Neuronal stem cell (in vitro differentiated cells): ENCODE data around the gene VEGFB.

Experiments
- DNase-seq: peaks from one replicate; pipeline ENCODE4 v3.0.0-alpha.2; 2013; ENCODE audit warnings: low spot score
- H2AFZ ChIP-seq: one replicate; pipeline ENCODE4 v1.6.1; 2013; ENCODE audit warnings: mild to moderate bottlenecking, low read length, inconsistent platforms
- H2AK5ac ChIP-seq: 2 replicates; pipeline ENCODE4 v1.6.1; 2013; ENCODE audit warnings: low read depth, mild to moderate bottlenecking, inconsistent platforms, low read length, moderate library complexity, mixed read lengths
- H2BK120ac ChIP-seq: 2 replicates; pipeline ENCODE4 v1.6.1; 2013; ENCODE audit warnings: low read depth, mild to moderate bottlenecking, inconsistent platforms, low read length, moderate library complexity, mixed read lengths
- H2BK12ac ChIP-seq: one replicate; pipeline ENCODE4 v1.6.1; 2013; ENCODE audit warnings: low read length, inconsistent platforms
- H2BK15ac ChIP-seq: 2 replicates; pipeline ENCODE4 v1.6.1; 2013; ENCODE audit warnings: mild to moderate bottlenecking, low read length, inconsistent platforms, mixed read lengths
- H2BK5ac ChIP-seq: one replicate; pipeline ENCODE4 v1.6.1; 2013; ENCODE audit warnings: inconsistent platforms, mild to moderate bottlenecking, low read length, moderate library complexity
- H3K14ac ChIP-seq: one replicate; pipeline ENCODE4 v1.6.1; 2013; ENCODE audit warnings: low read length, inconsistent platforms
- H3K18ac ChIP-seq: 2 replicates; pipeline ENCODE4 v1.6.1; 2013; ENCODE audit warnings: low read length, inconsistent platforms
- H3K23ac ChIP-seq: 2 replicates; pipeline ENCODE4 v1.6.1; 2013; ENCODE audit warnings: low read depth, mild to moderate bottlenecking, mixed read lengths, low read length, inconsistent platforms; ENCODE audit not compliant: poor library complexity
- H3K27ac ChIP-seq: replicated peaks from 3 replicates; pipeline ENCODE4 v1.5.1; 2013; ENCODE audit warnings: low read length, inconsistent platforms
- H3K27me3 ChIP-seq, 3 experiments: 2 replicates each; pipeline ENCODE4 v1.6.1; 2013; ENCODE audit warnings: low read length in 3 of 3, mild to moderate bottlenecking in 2 of 3, inconsistent platforms in 1 of 3, low read depth in 1 of 3, mixed read lengths in 1 of 3, moderate library complexity in 1 of 3; ENCODE audit not compliant: control insufficient read depth in 3 of 3, insufficient read depth in 3 of 3
- H3K36me3 ChIP-seq, 2 donors: replicated peaks in 1 of 2; 2 replicates each; pipeline ENCODE4 v1.6.1; 2013; ENCODE audit warnings: low read length in 2 of 2; ENCODE audit not compliant: control insufficient read depth in 2 of 2, insufficient read depth in 2 of 2
- H3K4ac ChIP-seq: 2 replicates; pipeline ENCODE4 v1.6.1; 2013; ENCODE audit warnings: inconsistent platforms, mild to moderate bottlenecking, low read length, moderate library complexity
- H3K4me1 ChIP-seq, 2 donors: 1 replicate in 1 of 2; 2 replicates in 1 of 2; pipeline ENCODE4 v1.6.1; 2013; ENCODE audit warnings: low read length in 2 of 2, low read depth in 1 of 2; ENCODE audit not compliant: control insufficient read depth in 2 of 2, insufficient read depth in 1 of 2
- H3K4me2 ChIP-seq: one replicate; pipeline ENCODE4 v1.6.1; 2013; ENCODE audit warnings: mild to moderate bottlenecking, low read length, inconsistent platforms; ENCODE audit not compliant: insufficient read depth, poor library complexity, severe bottlenecking
- H3K4me3 ChIP-seq, 2 donors: 2 replicates each; pipeline ENCODE4 v1.5.1; 2013; ENCODE audit warnings: low read length in 2 of 2, mild to moderate bottlenecking in 2 of 2, inconsistent platforms in 1 of 2, moderate library complexity in 1 of 2
- H3K79me1 ChIP-seq: one replicate; pipeline ENCODE4 v1.6.1; 2013; ENCODE audit warnings: low read depth, mild to moderate bottlenecking, inconsistent platforms, low read length, moderate library complexity
- H3K9ac ChIP-seq: one replicate; pipeline ENCODE4 v1.6.1; 2013; ENCODE audit warnings: mild to moderate bottlenecking, low read depth, low read length, inconsistent platforms; ENCODE audit not compliant: poor library complexity
- H3K9me3 ChIP-seq, 2 donors: replicated peaks in 1 of 2; 2 replicates each; pipeline versions ENCODE3 to v1.6.1; 2013; ENCODE audit warnings: low read length in 2 of 2, mild to moderate bottlenecking in 2 of 2, inconsistent platforms in 1 of 2, low read depth in 1 of 2, mixed read lengths in 1 of 2, moderate library complexity in 1 of 2; ENCODE audit not compliant: control insufficient read depth in 2 of 2, insufficient read depth in 1 of 2
- H4K8ac ChIP-seq: one replicate; pipeline ENCODE4 v1.6.1; 2013; ENCODE audit warnings: low read depth, mild to moderate bottlenecking, inconsistent platforms, low read length, moderate library complexity
- H4K91ac ChIP-seq: one replicate; pipeline ENCODE4 v1.6.1; 2013; ENCODE audit warnings: low read length, low read depth, mild to moderate bottlenecking, inconsistent platforms; ENCODE audit not compliant: poor library complexity
- WGBS, 2 donors: extraction: QIAGEN DNeasy Blood & Tissue Kit; methylation state at CpG; one replicate each; pipeline ENCODE4 v1.1.7; 2013; ENCODE audit warnings: missing lambda C conversion rate in 2 of 2, mixed read lengths in 1 of 2; ENCODE audit not compliant: insufficient read length in 2 of 2, insufficient replicate concordance in 1 of 2; ENCODE audit errors: extremely low coverage in 2 of 2; 5-methylcytosine and 5-hydroxymethylcytosine counted together

VEGFB gene

DNA sequence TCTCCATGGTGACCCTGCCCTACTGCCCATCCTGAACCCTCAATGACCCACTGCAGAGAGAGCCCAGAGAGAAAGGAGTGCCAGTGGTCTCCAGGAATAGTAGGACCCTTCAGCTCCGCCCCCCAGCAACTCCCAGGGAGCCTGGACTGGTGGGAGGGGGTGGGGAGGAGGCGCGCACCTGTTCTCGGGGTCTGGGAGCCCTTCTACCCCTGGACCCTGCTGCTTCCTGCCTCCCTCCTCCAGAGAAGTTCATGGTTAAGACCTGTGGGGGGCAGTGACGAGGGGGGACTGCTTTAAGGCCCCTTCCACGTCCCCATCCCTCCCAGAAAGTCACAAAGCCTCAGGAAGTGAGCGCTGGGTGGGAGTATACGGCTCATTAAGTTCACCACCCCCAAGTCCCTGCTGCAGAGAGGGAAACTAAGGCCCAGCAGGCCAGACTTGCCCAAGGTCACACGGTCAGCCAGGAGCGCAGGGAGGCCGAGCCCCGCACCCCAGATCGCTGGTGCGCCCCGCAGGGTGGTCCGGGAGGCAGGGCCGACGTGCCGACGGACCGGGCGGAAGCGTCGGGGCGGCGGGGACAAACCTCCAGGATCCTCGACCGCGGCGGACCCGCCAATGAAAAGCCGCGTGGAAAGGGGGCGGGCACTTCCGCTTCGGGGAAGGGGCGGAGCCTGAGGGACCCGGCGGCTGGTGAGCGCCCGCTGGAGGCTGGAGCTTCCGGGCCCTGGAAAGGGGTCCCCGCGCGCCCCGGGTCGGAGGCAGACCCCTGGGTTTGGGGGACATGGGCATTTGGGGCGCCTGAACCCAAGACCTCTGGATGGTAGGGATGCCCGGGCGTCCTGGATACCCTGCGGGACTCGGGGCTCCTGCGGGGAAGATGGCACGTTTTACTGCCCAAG lies 8.5 kb upstream of the VEGFB start, which contains the start of the genes NUDT22 and TRPT1:
Gene NUDT22 (plus strand): TSS at position 667 of the 899 bp plus-strand sequence. CDS start 379 bp downstream, outside the sequence.
Gene TRPT1 (minus strand): TSS at position 579 of the 899 bp plus-strand sequence. CDS start 326 bp downstream, at position 253.
- WGBS, 2 donors: no CpG with 5 or more reads among the region's 54 CpGs
- Histone ChIP-seq H3K14ac (peak within 1 kb of the TSS; percentile 60), H2BK15ac (peak within 1 kb of the TSS; percentile 72), H2AK5ac (peak within 1 kb of the TSS; percentile 100), H3K36me3 (peaks cover 8 to 24% of the 10 kb centered on the region in 2 donors), H3K4me3 (peak within 1 kb of the TSS; percentile 88 to 91), H4K91ac (peak within 1 kb of the TSS; percentile 76), H4K8ac (peak within 1 kb of the TSS; percentile 48), H2BK5ac (peak within 1 kb of the TSS; percentile 89), H3K4me1 (peaks cover 14 to 23% of the 10 kb centered on the region in 2 donors), H3K79me1 (peaks cover 5% of the 10 kb centered on the region), H3K9me3 (no peaks in the 10 kb centered on the region), H2AFZ (peak within 1 kb of the TSS; percentile 89), H3K18ac (peak within 1 kb of the TSS; percentile 97), H2BK12ac (peak within 1 kb of the TSS; percentile 96), H3K27ac (peak within 1 kb of the TSS; percentile 43), H3K27me3 (peaks cover 0 to under 1% (median 0%) of the 10 kb centered on the region in 3 experiments), H3K23ac (peak within 1 kb of the TSS; percentile 94), H3K9ac (peak within 1 kb of the TSS; percentile 97), H2BK120ac (no peak within 1 kb of the TSS), H3K4me2 (peak within 1 kb of the TSS; percentile 99), H3K4ac (no peak within 1 kb of the TSS)
- peak; percentile 84 for DNase-seq

DNA sequence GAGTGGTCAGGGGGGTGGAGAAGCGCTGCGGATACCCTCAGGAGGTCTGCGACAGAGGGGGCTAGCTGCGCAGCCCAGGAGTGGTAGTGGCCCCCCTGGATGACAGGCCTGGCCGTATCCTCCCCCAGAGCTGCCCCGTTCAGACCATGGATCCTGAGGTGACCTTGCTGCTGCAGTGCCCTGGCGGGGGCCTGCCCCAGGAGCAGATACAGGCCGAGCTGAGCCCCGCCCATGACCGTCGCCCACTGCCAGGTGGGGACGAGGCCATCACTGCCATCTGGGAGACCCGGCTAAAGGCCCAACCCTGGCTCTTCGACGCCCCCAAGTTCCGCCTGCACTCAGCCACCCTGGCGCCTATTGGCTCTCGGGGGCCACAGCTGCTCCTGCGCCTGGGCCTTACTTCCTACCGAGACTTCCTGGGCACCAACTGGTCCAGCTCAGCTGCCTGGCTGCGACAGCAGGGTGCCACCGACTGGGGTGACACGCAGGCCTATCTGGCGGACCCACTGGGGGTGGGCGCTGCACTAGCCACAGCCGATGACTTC lies 7.8 kb upstream of the VEGFB start:
- WGBS, 2 donors: no CpG with 5 or more reads among the region's 26 CpGs
- Histone ChIP-seq H2BK120ac (no peak overlapping the region), H2BK5ac (peak overlapping the region; percentile 89), H4K8ac (peak overlapping the region; percentile 48), H3K4me1 (peaks cover 17 to 25% of the 10 kb centered on the region in 2 donors), H3K79me1 (peaks cover 5% of the 10 kb centered on the region), H3K27ac (no peak overlapping the region), H4K91ac (peak overlapping the region; percentile 76), H2BK12ac (peak overlapping the region; percentile 96), H2BK15ac (peak overlapping the region; percentile 72), H3K4me3 (peak overlapping the region; percentile 88 to 91), H3K23ac (peak overlapping the region; percentile 94), H2AK5ac (peak overlapping the region; percentile 100), H3K4ac (no peak overlapping the region), H3K36me3 (peaks cover 8 to 21% of the 10 kb centered on the region in 2 donors), H3K14ac (peak overlapping the region; percentile 60), H3K18ac (peak overlapping the region; percentile 97), H3K4me2 (peak overlapping the region; percentile 99), H3K9ac (peak overlapping the region; percentile 94), H3K9me3 (no peaks in the 10 kb centered on the region), H3K27me3 (peaks cover 0 to 4% (median 0%) of the 10 kb centered on the region in 3 experiments), H2AFZ (peak overlapping the region; percentile 89)
- no peak for DNase-seq

DNA sequence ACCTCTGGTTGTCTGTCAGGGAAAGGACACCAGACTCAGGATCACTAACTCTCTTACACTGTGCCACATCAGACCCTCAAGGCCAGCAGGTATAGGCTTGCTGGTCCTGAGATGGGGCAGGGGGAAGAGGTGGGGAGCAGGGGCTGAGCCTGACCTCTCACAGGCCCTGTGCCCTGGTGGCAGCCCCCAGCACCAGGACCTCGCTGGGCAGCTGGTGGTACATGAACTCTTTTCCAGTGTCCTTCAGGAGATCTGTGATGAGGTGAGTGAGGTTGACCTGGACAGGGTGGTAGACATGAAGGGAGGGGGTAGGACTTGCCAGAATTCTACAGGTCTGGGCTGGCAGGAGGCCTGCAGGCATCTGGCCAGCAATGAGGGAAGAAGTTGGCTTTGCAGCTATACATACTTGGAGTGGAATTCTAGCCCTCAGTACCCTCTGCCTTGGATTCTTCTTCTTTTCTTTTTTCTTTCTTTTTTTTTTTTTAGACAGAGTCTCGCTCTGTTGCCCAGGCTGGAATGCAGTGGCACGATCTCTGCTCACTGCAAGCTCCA lies 6.9 kb upstream of the VEGFB start:
- H3K14ac ChIP-seq: no peak overlapping the region
- no peaks in the 10 kb centered on the region for H3K9me3 ChIP-seq
- no peak overlapping the region for H2BK12ac ChIP-seq
- H3K27me3 ChIP-seq: peaks cover 0 to 13% (median 0%) of the 10 kb centered on the region in 3 experiments
- peaks cover 17 to 25% of the 10 kb centered on the region in 2 donors for H3K4me1 ChIP-seq
- H2BK5ac ChIP-seq: no peak overlapping the region
- no peak overlapping the region for H2BK120ac ChIP-seq
- H3K18ac ChIP-seq: no peak overlapping the region
- no peak overlapping the region for H2AFZ ChIP-seq
- WGBS, 2 donors: no CpG with 5 or more reads among the region's 3 CpGs
- H4K8ac ChIP-seq: no peak overlapping the region
- H3K4me3 ChIP-seq: peak overlapping the region in 1 of 2 donors; percentile 88
- no peak overlapping the region for H3K27ac ChIP-seq
- H3K79me1 ChIP-seq: peaks cover 5% of the 10 kb centered on the region
- H2BK15ac ChIP-seq: no peak overlapping the region
- peak overlapping the region; percentile 66 for H3K23ac ChIP-seq
- H4K91ac ChIP-seq: no peak overlapping the region
- no peak overlapping the region for H3K4ac ChIP-seq
- peaks cover 8 to 23% of the 10 kb centered on the region in 2 donors for H3K36me3 ChIP-seq
- no peak overlapping the region for H3K9ac ChIP-seq
- no peak for DNase-seq
- peak overlapping the region; percentile 68 for H2AK5ac ChIP-seq
- H3K4me2 ChIP-seq: no peak overlapping the region
